Activated CD4-positive, alpha-beta T cell treated with anti-CD3 and anti-CD28 coated beads for 48 hours (primary cell): ENCODE data around the gene GDF2.

Source experiments
- DNase-seq: peaks from one replicate; pipeline ENCODE4 v3.0.0-alpha.2; 2020

GDF2 gene

DNA sequence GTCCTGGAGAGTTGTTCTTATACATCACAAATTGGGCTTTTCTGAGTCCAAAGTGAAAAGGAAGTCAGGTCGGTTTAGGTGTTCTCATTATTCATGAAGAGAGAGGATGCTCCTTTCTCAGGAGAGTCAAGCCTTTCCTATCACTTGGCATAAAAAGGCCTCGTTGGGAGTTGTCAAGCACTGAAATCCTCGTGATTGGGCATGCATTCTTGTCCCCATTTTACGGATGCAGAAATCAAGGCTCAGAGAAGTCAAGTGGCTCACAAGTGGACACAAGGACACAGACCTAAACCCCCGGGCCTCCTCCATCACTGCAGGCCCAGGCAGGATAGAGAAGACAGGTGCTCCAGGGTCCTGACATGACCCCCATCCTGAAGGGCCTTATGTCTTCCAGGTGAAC is 34.5 kb downstream of the GDF2 start:
- no peak for DNase-seq

DNA sequence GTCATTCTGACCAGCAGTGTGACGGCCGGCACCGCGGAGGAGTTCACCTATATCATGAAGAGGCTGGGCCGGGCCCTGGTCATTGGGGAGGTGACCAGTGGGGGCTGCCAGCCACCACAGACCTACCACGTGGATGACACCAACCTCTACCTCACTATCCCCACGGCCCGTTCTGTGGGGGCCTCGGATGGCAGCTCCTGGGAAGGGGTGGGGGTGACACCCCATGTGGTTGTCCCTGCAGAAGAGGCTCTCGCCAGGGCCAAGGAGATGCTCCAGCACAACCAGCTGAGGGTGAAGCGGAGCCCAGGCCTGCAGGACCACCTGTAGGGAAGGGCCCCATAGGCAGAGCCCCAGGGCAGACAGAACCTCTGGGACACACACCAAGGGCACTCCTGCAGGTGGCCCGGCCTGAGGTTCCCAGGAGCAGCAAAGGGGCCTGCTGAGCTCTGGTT is 34.9 kb downstream of the GDF2 start:
- no peak for DNase-seq

DNA sequence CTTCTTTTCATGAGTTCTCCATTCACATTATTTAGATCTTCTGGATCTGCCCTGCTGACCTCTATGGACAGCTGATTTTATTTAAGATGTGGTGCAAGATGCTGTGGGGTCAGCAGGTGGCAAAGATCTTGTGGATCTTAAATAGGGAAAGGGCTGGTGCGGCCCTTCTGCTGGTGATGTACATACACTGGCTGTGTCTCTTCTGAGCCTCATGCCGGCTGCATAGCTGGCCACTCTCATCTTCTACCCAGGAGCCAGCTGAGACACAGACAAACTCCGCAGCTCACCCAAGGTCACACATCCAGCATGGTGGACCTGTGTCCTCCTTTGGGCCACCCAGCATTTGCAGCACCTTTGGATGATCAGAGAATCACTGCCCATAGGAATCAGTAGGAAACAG is 35.7 kb downstream of the GDF2 start:
- DNase-seq = no peak

DNA sequence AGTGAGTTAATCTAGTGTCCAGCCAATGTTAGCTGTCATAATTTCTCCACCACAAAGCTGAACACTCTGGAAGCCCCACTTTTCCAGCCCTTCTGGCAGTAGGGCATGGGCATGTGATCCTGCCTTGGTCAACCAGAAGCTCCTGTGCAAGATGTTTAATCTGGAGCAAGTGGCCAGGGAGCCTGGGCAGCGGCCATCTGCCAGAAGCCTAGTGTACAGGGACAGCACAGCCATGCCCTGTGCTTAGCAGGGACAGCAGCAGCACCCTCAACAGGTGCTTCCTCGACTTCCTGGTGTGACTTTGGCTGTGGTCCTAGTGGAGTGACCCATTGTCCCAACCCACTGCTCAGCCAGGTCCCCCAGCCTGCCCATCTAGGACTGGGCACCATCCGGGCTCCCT is 36.2 kb downstream of the GDF2 start:
- no peak for DNase-seq

DNA sequence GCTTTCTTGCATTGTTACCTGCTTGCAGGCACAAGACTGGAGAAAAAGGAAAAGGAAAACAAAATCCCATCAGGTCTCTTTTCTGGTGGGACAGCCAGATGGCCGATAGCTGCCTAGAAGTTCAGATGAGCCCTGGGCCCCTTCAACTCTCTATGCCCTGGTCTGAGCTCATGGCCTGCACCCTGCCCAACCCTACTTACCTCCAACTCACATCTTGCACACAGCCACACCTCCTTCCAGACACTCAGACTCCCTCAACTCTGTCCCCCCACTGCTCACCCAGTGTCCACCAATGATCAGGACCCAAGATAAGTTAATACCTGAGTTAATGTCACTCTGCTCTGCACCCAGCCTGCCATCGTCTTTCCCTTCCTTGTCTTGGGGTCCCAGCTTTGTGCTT is 36.8 kb downstream of the GDF2 start:
- DNase-seq = no peak

DNA sequence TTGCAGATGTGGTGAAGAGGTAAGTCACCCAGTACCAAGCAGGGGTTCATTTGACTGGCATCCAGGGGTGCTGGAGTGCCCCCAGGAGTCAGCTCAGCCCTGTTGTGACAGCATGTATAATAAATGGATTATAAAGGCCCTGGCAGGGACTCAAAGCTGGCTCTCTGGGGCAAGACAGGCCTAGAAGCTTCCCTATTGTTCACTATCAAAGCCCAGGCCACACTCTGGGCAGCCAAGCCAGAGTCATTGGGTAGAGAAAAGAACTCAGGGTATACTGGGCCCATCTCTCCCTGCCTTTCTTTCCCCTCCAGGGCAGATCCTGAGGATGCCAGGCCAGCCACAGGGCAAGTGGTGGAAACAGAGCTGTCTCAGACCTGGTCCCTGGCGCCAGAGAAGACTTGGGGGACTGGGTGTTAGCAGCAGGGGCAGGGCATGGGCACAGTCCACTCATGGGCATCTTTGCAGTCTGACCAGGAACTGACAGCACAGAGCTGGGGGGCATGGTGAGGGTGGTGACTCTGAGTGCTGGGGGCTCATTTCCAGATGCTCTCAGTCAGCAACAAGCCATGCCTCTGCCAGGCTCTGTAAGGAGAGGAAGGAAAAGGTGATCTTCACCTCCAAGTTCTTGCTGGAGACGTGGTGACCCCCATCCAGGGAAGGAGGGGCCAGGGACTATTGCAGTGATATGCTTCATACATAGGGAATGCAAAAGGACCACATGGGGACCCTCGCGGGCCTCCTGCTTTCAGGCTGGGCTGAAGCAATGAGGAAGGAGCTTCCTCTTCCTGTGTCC is 37.6 kb downstream of the GDF2 start:
- DNase-seq = no peak

DNA sequence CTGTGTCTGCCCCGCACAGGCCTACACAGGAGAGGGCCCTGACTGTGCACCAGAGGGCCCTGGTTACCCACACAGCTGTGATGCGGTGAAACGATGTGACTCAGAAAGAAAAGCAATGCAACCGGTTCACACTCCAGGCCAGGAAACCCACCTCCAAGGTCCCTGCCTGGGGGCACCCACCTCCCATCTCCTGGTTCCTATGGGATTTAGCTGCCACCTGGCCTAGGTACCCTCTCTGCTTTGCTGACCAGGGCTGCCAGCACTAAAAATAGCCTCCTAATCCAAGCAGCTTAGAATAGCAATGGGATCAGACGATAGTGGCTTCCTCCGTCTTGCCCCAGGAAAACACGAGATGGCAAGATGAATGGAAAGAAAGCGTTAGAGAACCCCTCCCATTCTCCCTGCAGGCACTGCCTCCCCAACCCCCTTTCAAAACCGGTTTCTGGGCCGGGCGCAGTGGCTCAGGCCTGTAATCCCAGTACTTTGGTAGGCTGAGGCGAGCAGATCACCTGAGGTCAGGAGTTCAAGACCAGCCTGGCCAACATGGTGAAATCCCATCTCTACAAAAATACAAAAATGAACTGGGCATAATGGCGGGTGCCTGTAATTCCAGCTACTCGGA is 38.3 kb downstream of the GDF2 start:
- DNase-seq = no peak

DNA sequence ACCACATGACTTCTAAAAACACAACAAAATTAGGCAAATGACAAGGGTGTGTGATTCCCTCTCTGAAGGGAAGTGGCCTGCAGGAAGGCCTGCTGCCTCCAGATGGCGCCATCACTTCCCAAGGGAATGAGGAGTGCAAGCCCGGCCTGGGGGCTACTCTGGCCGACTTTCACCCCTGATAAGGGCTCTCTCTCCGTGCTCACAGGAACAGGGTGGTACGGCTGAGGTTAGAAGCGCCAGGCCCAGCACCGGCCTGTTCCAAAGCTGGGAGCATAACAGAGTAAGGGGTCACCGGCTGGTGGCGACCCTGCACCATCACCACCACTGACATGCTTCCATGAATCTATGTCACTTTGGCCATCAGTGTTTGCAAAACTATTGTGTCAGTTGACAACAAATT is 39.0 kb downstream of the GDF2 start:
- peak; percentile 63 for DNase-seq

DNA sequence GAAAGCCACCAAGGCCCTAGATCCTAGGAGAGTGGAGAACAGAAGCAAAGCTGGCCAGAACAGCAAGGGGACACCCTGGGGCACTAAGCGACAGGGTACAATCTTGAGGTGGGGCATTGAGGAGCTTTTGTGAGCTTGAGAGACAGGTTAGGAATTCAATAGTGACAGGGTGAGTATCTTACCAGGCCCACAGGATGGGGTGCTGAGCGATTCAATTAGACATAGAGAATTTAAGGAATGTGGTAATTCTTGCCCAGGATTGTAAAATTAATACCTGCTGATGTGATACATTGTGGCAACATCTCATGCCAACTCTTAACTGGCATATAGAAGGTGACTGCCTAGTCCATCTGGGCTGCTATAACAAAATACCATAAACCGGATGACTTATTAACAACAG is 39.9 kb downstream of the GDF2 start:
- DNase-seq = no peak

DNA sequence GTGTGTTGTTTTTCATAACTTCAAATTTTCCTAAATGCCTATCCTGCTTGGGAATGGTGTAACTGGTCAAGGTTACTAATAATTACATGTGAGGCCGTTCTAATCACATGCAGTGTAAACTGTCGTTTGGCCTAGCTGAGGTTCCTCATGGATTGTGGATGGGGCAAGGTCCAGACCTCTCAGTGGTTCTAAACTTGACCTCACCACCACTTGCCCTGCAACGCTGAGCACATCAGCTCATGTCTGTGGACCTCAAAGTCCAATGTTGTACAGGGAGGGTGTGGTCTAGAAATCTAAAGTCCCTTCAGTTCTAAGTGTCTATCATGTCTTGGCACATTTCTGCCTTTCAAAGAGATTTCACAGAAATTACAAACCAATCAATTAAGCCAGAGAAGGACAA is 41.5 kb downstream of the GDF2 start:
- DNase-seq = no peak

DNA sequence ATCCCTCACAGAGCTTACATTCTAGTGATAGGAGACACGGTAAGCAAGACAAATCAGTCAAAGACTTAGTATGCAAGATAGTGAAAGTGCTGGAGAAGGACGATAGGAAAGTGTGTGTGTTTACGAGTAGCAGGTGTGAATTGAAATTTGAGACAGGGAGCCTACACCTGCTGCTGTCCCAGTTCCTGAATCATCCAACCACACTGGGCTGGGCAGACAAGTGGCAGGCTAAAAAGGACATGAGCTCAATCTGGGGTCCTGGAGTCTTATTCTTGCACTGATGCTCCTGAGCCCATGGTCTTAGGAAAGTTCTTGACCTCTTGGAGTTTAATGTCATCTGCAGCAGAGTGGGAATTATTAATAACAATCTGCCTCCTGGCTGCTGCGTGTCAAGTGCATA is 42.1 kb downstream of the GDF2 start:
- DNase-seq = no peak

DNA sequence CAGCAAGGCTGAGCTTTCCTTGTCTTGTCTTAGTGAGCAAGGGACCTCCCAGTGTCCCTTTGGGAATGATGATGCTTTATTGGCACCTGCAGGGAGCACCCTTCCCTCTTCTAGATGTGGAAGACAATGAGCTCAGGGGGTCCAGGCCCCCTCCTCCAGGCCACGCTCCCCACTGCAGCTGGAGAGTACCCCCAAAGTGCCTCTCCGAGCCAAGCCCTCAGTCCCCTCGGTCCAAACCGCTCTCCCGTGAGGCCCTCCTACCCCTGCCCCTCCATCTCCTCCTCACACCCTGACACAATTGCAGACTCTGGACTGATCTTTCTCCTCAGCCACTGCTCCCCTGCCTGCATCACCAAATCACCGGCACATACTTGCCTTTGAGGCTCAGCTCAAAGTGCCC is 42.7 kb downstream of the GDF2 start:
- DNase-seq = no peak

DNA sequence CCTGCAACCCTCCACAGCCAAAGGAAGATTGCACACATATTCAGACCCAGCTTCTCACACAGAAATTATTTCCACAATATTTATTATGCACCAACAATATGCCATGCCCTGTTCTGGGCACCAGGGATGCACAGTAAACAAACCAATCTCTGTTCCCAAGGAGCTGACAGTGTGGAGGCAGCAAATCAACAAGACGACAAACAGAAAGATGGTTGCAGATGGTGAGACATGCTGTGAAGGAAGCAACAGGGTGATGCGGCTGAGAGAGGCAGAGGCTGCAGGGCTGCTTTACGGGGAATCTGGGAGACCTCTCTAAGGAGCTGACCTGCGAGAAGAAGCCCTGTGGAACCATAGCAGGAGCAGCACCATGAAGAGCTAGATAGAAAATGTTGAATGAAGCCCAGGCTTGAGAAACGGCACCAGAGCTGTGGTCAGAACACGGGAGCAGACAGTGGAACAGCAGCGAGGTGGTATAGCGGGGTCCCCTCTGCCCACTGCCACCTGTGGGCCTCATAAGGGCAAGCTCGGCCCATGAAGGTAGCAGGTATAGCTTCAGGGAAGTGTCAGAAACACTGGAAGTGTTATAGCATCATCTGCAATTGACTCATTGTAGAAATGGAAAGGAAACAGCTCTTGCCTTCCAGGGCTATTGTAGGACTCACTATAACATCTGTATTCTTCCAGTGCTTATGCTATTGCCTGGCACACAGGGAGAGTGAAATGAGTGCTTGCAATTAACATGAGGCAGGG is 43.4 kb downstream of the GDF2 start:
- DNase-seq = no peak

DNA sequence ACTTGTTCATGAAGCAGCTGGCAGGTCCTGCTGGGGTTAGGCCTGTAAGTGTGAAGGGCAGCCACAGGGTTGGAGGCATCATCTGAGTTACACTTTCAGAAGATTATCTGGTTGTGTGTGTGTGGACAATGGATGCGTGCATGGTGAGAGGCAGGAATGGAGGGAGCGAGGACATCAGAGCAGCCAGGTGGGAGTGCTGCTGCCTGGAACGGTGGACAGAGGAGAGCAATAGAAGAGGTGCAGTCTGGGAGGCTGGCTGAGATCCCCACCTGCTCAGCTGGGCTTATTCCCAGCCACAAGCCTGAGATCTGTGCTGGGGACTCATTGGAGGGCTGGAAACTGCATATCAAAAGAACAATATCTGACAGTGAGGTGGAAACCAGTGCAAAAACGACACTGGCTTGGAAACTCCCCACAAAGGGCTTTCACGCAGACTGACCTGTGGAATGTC is 44.0 kb downstream of the GDF2 start:
- DNase-seq = no peak

DNA sequence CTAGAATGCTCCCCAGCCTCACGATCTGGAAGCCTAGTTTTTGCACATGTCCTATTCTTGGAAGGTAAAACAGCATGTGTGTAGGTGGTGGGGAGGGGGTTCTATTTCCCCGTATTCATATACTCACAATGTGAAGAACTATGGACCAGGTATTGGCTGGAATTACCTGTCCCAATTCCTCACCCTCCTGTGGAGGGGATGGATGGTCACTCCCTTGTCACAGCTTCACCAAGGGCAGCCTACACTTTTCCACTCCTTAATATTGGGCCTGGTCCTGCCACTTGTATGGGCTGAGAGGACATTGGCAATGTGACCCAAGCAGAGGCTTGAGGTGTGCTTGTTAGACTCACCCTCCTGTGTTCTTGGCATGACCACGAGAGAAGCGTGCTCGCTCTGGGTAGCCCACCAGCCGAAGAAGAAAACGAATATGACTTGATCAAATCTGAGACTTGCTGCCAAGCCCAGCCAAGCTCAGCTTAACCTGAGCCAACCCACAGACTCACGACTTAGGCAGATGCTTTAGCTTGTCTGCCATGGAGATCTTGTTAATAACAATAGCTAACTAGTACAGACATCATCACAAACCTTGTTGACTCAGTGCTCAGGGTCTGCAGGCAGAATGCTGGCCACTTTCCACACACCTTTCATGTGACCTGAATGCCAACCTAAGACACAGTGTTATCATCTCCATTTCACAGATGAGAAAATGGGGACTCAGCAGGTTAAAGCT is 44.6 kb downstream of the GDF2 start:
- DNase-seq = no peak

DNA sequence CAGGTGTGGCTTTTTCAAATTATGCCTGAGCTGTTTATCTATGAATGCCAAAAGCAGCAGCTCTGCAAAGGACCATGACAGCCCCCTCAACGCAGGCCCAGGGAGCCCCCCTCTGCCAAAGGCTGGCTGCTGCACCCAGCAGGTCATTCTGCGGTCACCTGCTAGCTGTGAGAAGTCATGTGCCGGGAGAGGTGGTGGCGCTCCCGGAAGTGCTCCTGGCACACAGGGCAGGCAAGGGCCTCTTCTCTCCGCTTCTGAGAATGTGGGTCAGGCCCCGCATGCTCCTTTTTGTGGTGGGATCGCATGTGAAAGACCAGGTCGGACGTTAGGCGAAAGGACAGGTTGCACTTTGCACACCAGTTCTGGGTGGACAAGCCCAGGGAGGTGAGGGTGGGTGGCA is 45.4 kb downstream of the GDF2 start:
- no peak for DNase-seq

DNA sequence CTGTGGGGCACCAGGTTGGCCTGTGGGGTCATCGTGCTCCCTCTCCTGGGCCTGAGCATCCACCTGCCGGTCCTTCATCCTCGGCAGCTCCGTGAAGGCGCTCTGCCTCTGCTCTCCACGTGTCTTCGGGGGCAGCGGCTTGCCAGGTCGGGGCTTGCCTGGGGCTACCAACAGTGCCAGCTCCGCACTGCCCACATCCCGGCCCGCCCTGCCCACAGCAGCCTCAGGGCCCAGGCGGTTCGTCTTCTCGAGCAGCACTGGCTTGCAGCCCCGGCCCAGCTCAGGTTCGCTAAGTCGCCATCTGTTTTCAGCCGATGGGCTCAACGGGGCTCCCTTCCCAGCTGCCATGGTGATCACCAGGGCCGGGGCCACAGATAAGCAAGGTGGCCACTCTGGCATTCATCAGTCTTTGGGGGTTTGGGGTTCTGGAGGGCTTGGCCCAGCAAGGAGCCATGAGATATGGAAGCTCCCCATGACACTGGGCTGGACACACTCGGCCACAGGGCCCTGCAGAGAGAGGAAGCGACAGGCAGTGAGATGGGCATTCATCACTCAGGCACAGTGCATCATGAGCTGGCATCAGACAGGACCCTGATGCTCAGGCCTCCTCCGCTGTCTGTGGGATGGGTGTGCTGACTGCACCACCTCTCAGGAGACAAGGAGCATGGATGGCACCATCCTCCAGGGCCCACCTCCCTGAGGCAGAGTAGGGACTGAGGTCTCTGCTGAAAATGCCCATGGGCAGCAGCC is 46.4 kb downstream of the GDF2 start:
- DNase-seq = no peak

DNA sequence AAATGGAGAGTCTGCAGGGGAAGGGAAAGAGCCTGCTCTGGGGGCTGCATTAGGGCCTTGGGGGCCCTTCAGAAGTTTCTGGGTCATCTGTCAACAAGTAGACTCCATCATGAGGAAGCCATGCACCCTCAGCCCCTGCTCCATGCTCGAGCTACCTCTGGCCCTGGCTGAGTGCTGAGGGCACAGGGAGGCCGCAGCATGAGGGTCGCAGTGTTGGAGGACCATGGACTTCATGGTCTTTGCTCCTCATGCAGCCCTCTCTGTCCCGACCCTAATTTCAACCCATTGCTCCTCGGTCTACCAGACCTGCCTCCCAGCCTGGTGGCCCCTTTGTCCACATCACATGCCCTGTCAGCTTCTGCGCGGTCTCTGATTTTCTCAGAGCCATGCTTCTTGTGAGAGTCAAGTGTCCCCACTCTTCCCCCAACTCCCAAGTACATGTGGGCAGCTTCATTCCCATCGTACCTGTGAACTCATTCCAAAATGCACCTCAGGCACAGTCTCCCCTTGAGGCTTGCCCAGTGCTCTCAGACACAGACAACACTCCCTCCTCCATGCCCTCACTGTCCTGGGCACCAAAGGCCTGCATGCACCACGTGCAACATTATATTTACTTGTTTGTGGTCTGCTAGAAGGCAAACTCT is 47.1 kb downstream of the GDF2 start:
- no peak for DNase-seq

DNA sequence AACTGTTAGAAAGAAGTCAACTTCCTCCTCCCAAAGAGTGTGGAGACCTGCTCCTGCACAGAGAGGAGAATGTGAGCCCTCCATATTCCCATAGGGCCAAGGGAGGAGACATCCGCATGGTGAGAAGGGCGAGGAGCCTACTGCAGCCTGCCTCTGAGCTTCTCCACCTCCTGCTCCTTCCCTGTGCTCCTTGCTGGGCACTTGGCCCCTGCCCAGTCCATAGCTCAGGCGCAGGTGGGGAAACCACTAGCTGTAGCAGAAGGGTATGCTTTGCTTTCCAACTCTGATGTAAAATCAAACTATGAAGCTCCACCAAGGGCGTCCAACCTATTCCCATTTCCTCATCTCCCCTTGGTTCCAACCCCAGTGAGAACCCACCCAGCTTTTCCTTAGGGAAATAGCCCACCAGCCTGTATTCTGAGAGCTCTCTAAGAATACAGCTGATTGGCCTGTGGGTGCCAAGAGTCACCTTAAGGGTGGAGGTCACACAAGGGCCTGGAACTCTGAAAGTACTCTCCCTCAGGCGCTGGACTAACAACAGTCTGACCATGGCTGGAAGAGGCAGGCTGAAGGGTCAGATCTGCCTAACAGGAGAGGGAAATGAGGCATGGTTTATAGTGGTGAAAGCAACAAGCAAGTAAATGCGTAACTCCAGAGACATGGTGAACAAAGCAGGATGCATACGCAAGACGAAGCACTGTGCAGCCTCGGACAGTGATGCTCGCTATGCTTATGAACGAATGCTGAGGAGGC is 47.9 kb downstream of the GDF2 start:
- DNase-seq = no peak

DNA sequence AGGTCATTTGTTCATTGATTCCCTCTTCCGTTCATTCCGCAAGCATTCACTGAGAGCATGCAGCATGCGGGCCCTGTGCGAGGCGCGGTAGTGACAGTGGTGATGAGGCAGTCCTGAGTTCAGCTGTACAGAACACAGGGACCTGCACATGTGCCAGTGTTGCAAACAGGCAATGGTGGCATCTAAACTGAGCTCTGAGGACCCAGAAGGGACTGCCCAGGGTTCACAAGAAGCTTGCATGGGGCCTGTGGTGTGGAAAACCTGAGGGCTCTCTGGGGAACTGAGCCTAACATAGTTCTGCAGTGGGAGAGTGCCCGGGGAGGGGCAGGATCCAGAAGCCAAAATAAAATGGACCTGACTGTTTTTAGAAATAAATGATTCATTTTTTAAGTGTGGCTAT is 48.6 kb downstream of the GDF2 start:
- no peak for DNase-seq
